Testis (tissue), 3 donors: ENCODE results near the gene CCL1. TPM values are rescaled to one million over a fixed set of nuclear protein-coding genes. Genes with fewer than 3 reads are reported as not detected.

Source experiments
- DNase-seq: peaks from one replicate; pipeline ENCODE4 v3.0.0-alpha.2; 2019
- H3K27ac ChIP-seq, 2 donors: fragments of 200-600 bp; sonication (generic); one replicate each; pipeline ENCODE4 v1.5.1; 2019
- H3K27me3 ChIP-seq: fragments of 200-600 bp; sonication (generic); one replicate; pipeline ENCODE4 v1.5.1; 2019
- H3K36me3 ChIP-seq: fragments of 200-600 bp; sonication (generic); one replicate; pipeline ENCODE4 v1.5.1; 2017; ENCODE audit warnings: low read depth; ENCODE audit errors: missing control alignments
- H3K4me1 ChIP-seq: fragments of 200-600 bp; sonication (generic); one replicate; pipeline ENCODE4 v1.5.1; 2019
- H3K4me3 ChIP-seq, 2 donors: fragments of 200-600 bp; sonication (generic); one replicate each; pipeline ENCODE4 v1.5.1; 2017 to 2019
- H3K9me3 ChIP-seq: fragments of 200-600 bp; sonication (generic); one replicate; pipeline ENCODE4 v1.5.1; 2017
- CTCF ChIP-seq, 3 experiments: fragments of 450-650 bp in 2 of 3; fragments of 200-600 bp in 1 of 3; sonication (generic) in 1 of 3; IDR thresholded peaks; one replicate each; pipeline ENCODE4 v1.5.1; 2016 to 2019; ENCODE audit warnings: antibody characterized with exemption in 3 of 3, mild to moderate bottlenecking in 2 of 3, moderate library complexity in 1 of 3
- POLR2A ChIP-seq: fragments of 450-650 bp; IDR thresholded peaks from one replicate; pipeline ENCODE4 v1.6.1; 2017; ENCODE audit warnings: antibody characterized with exemption, mild to moderate bottlenecking, moderate library complexity
- WGBS, 2 donors: methylation state at CpG; one replicate each; pipeline ENCODE4 v1.1.5; 2018; 5-methylcytosine and 5-hydroxymethylcytosine counted together
- intact Hi-C: fragments of 100-400 bp; cut with DNase I; formaldehyde crosslinking; loops from one replicate; pipeline ENCODE4 v1.15.1; 2023; ENCODE audit warnings: low total_unique reads
- polyA plus RNA-seq: library from polyadenylated mRNA; stranded (reverse); fragments of 350-450 nt; fragmentation: Illumina TruSeq; extraction: RNeasy Lipid Tissue Mini Kit (QIAGEN cat#74804); gene quantifications from one replicate; pipeline ENCODE4 v1.2.3, GENCODE V29; 2014; ENCODE audit warnings: low read depth, low replicate concordance; ENCODE audit not compliant: insufficient read depth
- total RNA-seq, 2 donors: library from RNA; depleted of rRNA; stranded (reverse); fragments of >200 nt; gene quantifications; one replicate each; pipeline ENCODE4 v1.2.3, GENCODE V29; 2016

Gene CCL1
- total and polyA plus RNA-seq, 3 donors from 2014 or later: 1.5 TPM; not detected in 2

GRCh38 chr17:34360601-34361270 is 2.3 kb downstream of the CCL1 start:
- TF ChIP-seq POLR2A (no peak), CTCF (IDR thresholded peaks at IDR 0.05) (no peak)
- no peak overlapping the region for H3K4me3 ChIP-seq
- H3K4me1 ChIP-seq: no peaks in the 10 kb centered on the region
- H3K9me3 ChIP-seq: no peaks in the 10 kb centered on the region
- H3K27me3 ChIP-seq: no peaks in the 10 kb centered on the region
- no peak overlapping the region for H3K27ac ChIP-seq
- no peak for DNase-seq
- 87 to 88% methylated on average over 11 of the region's 11 CpGs for WGBS, 2 donors
- H3K36me3 ChIP-seq: no peaks in the 10 kb centered on the region
- intact Hi-C loops: loop anchor here (5.0 kb wide), 1 partner anchor 158 kb away; no protein-coding TSS in a partner anchor

GRCh38 chr17:34358631-34359030 is 4.4 kb downstream of the CCL1 start:
- Histone ChIP-seq H3K4me1 (no peaks in the 10 kb centered on the region), H3K36me3 (no peaks in the 10 kb centered on the region), H3K27me3 (no peaks in the 10 kb centered on the region), H3K27ac (no peak overlapping the region), H3K4me3 (no peak overlapping the region), H3K9me3 (no peaks in the 10 kb centered on the region)
- 98 to 100% methylated on average over 3 of the region's 3 CpGs for WGBS, 2 donors
- TF ChIP-seq CTCF (IDR thresholded peaks at IDR 0.05): no peak
- no peak for TF ChIP-seq POLR2A
- no peak for DNase-seq
- intact Hi-C loops: no loop called here

- intact Hi-C loops: no loop called here
- Histone ChIP-seq H3K27me3 (no peaks in the 10 kb centered on the region), H3K4me3 (no peak overlapping the region), H3K4me1 (no peaks in the 10 kb centered on the region), H3K9me3 (no peaks in the 10 kb centered on the region), H3K27ac (no peak overlapping the region), H3K36me3 (no peaks in the 10 kb centered on the region)
- no peak for DNase-seq
- 81 to 86% methylated on average over 2 of the region's 2 CpGs for whole genome bisulfite sequencing, 2 donors
- TF ChIP-seq CTCF (IDR thresholded peaks at IDR 0.05): no peak
- no peak for TF ChIP-seq POLR2A
Measured at GRCh38 chr17:34357398-34357797, 5.6 kb downstream of the CCL1 start.

- Histone ChIP-seq H3K27me3 (no peaks in the 10 kb centered on the region), H3K4me1 (no peaks in the 10 kb centered on the region), H3K9me3 (no peaks in the 10 kb centered on the region), H3K36me3 (no peaks in the 10 kb centered on the region), H3K4me3 (no peak within 1 kb of the TSS), H3K27ac (no peak within 1 kb of the TSS)
- no peak for TF ChIP-seq POLR2A
- no peak for TF ChIP-seq CTCF (IDR thresholded peaks at IDR 0.05)
- 88 to 89% methylated on average over 5 of the region's 5 CpGs for WGBS, 2 donors
- DNase-seq: no peak
- intact Hi-C loops: no loop called here
Measured at GRCh38 chr17:34356194-34356593, 6.8 kb downstream of the CCL1 start, which contains the start of gene CCL13. CCL13 (plus strand) TSS chr17:34356480; CDS start chr17:34356527, 47 bp downstream.

GRCh38 chr17:34354637-34355036 is 8.4 kb downstream of the CCL1 start:
- H3K4me1 ChIP-seq: no peaks in the 10 kb centered on the region
- H3K4me3 ChIP-seq: no peak overlapping the region
- no peaks in the 10 kb centered on the region for H3K36me3 ChIP-seq
- TF ChIP-seq POLR2A (no peak), CTCF (IDR thresholded peaks at IDR 0.05) (no peak)
- no peaks in the 10 kb centered on the region for H3K9me3 ChIP-seq
- no peak for DNase-seq
- intact Hi-C loops: no loop called here
- H3K27me3 ChIP-seq: no peaks in the 10 kb centered on the region
- H3K27ac ChIP-seq: no peak overlapping the region
